ENCODE results near the gene ZNF860.
"Not testable (repeated sequence)": the region's sequence is repeated elsewhere in the genome, so short reads cannot be mapped to it uniquely, and the experiment has no call there.

The ZNF860 gene

GRCh38 chr3:31999907-32000439 is 18.4 kb downstream of the ZNF860 start:
- no peak for DNase-seq

- DNase-seq, result no peak
These were observed 19.3 kb downstream of the ZNF860 start for GRCh38 chr3:32000877-32001276.

GRCh38 chr3:32002561-32003368 is 21.2 kb downstream of the ZNF860 start:
- no peak for DNase-seq

- no peak for DNase-seq
These were observed 21.8 kb downstream of the ZNF860 start for GRCh38 chr3:32003380-32003779.

GRCh38 chr3:32004113-32004765 is 22.7 kb downstream of the ZNF860 start:
- DNase-seq, result no peak

GRCh38 chr3:32009101-32009500 is 27.6 kb downstream of the ZNF860 start:
- DNase-seq, result no peak

GRCh38 chr3:32009957-32010356 is 28.4 kb downstream of the ZNF860 start:
- DNase-seq, result no peak

- DNase-seq, result not testable (repeated sequence)
These were observed 29.1 kb downstream of the ZNF860 start for GRCh38 chr3:32010699-32011098.

GRCh38 chr3:32015638-32016037 is 34.1 kb downstream of the ZNF860 start:
- DNase-seq, result not testable (repeated sequence)

- DNase-seq, result no peak
These were observed 35.7 kb downstream of the ZNF860 start for GRCh38 chr3:32017286-32017685.

- peak; percentile 31 for DNase-seq
These were observed 37.4 kb downstream of the ZNF860 start for GRCh38 chr3:32018757-32019564.

GRCh38 chr3:32021155-32021554 is 39.6 kb downstream of the ZNF860 start:
- no peak for DNase-seq

GRCh38 chr3:32021748-32022147 is 40.2 kb downstream of the ZNF860 start:
- no peak for DNase-seq

- no peak for DNase-seq
These were observed 41.4 kb downstream of the ZNF860 start for GRCh38 chr3:32022947-32023346.

GRCh38 chr3:32026593-32026992 is 45.0 kb downstream of the ZNF860 start:
- DNase-seq, result no peak

GRCh38 chr3:32037932-32038267 is 56.4 kb downstream of the ZNF860 start:
- no peak for DNase-seq

- no peak for DNase-seq
These were observed 59.8 kb downstream of the ZNF860 start for GRCh38 chr3:32041316-32041715.

Data from NCI-H526 treated with DMSO at 0.1 percent for 48 hours (cell line).